Aorta (tissue), 5 donors: ENCODE data around the gene TTYH2. TPM values are rescaled to one million over a fixed set of nuclear protein-coding genes. Genes with fewer than 3 reads are reported as not detected.
A peak's percentile ranks its signal among the peaks of the same experiment; 100 is the strongest.

Experiments
- ATAC-seq: fragments of 200-7000 bp; cut with Tn5 transposase; one replicate; pipeline ENCODE4 v1.9.1; 2022; ENCODE audit warnings: moderate library complexity; ENCODE audit not compliant: low FRiP score
- DNase-seq, 2 donors: peaks; one replicate each; pipeline ENCODE4 v3.0.0-alpha.2; 2020
- H3K27ac ChIP-seq, 2 donors: one replicate each; pipeline ENCODE4 v1.5.1; 2013; ENCODE audit warnings: low read length in 2 of 2, mild to moderate bottlenecking in 2 of 2, moderate library complexity in 2 of 2, control low read depth in 1 of 2, inconsistent platforms in 1 of 2, low read depth in 1 of 2
- H3K27me3 ChIP-seq, 2 donors: one replicate each; pipeline ENCODE4 v1.6.1; 2013; ENCODE audit warnings: control low read depth in 1 of 2, low read length in 1 of 2, mild to moderate bottlenecking in 1 of 2, moderate library complexity in 1 of 2; ENCODE audit not compliant: insufficient read depth in 2 of 2, control insufficient read depth in 1 of 2
- H3K36me3 ChIP-seq, 2 donors: one replicate each; pipeline ENCODE4 v1.6.1; 2013; ENCODE audit warnings: control low read depth in 1 of 2, low read length in 1 of 2, mild to moderate bottlenecking in 1 of 2; ENCODE audit not compliant: insufficient read depth in 2 of 2, control insufficient read depth in 1 of 2
- H3K4me1 ChIP-seq, 2 donors: one replicate each; pipeline ENCODE4 v1.6.1; 2013; ENCODE audit warnings: low read length in 2 of 2, control low read depth in 1 of 2, mild to moderate bottlenecking in 1 of 2, moderate library complexity in 1 of 2; ENCODE audit not compliant: insufficient read depth in 2 of 2, control insufficient read depth in 1 of 2
- H3K4me3 ChIP-seq, 2 donors: one replicate each; pipeline ENCODE4 v1.5.1; 2013; ENCODE audit warnings: low read length in 2 of 2, control low read depth in 1 of 2, mild to moderate bottlenecking in 1 of 2
- H3K9me3 ChIP-seq: one replicate; pipeline ENCODE4 v1.6.1; 2013; ENCODE audit warnings: mild to moderate bottlenecking, low read length; ENCODE audit not compliant: control insufficient read depth
- WGBS, 2 donors: extraction: QIAGEN DNeasy Blood & Tissue Kit; methylation state at CpG; one replicate each; pipeline ENCODE4 v1.1.7; 2013; 5-methylcytosine and 5-hydroxymethylcytosine counted together
- intact Hi-C, 2 donors: fragments of 100-400 bp; cut with DNase I; formaldehyde crosslinking; loops; one replicate each; pipeline versions ENCODE4 v1.14.2 to v1.15.0; 2022
- polyA plus RNA-seq, 2 donors: library from polyadenylated mRNA; stranded (reverse); fragments of 200-250 nt; gene quantifications; one replicate each; pipeline ENCODE4 v1.2.3, GENCODE V29; 2013
- total RNA-seq, 2 donors: library from RNA; stranded (reverse); fragmentation: NEBNext Ultra II Directional; extraction: Animal tissue kit (Norgen Biotek cat#: 25700); gene quantifications; one replicate each; pipeline ENCODE4 v1.2.1, GENCODE V29; 2021
- donor health status: healthy with polysubstance abuse.
- donor health status: Bipolar disorder and iron deficiency.
- donor health status: DM: no; HTN: no; CAD: no.
- donor health status: DM: no; HTN: no; CAD: no.
- donor health status: DM: yes; HTN: yes; CAD: no.

Gene TTYH2
- total and polyA plus RNA-seq, 4 donors: 3.1 to 13.0 (median 4.4) TPM

- Histone ChIP-seq H3K36me3 (peaks cover 0 to 2% of the 10 kb centered on the region in 2 donors), H3K4me3 (no peak overlapping the region), H3K9me3 (no peaks in the 10 kb centered on the region), H3K4me1 (no peaks in the 10 kb centered on the region), H3K27ac (no peak overlapping the region), H3K27me3 (no peaks in the 10 kb centered on the region)
- WGBS, 2 donors: 89 to 92% methylated on average over 8 of the region's 8 CpGs
- intact Hi-C loops: no loop called here
- no peak for ATAC-seq
- DNase-seq: no peak
Observed at GRCh38 chr17:74233937-74234336, 20.6 kb downstream of the TTYH2 start.

DNA sequence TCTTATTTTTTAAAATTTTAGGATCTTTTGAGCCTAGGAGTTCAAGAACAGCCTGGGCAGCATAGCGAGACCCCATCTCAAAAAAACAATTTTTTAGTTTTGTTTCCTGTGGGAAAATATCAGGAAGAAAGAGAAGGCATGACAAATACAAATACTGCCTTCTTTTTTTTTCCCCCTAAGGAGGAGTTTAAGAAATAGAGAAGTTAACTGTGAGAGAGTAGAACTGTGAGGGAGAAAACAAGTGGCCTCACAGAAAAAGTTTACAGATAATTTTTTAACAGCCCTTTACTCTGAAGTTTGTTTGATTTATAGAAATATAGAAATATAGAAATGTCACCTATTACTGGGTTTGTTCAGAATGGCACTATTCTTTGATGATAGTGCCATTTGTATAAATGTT is 21.1 kb downstream of the TTYH2 start:
- Histone ChIP-seq H3K9me3 (no peaks in the 10 kb centered on the region), H3K4me1 (no peaks in the 10 kb centered on the region), H3K36me3 (peaks cover 0 to 2% of the 10 kb centered on the region in 2 donors), H3K27me3 (no peaks in the 10 kb centered on the region), H3K4me3 (no peak overlapping the region), H3K27ac (no peak overlapping the region)
- WGBS, 2 donors: 86 to 97% methylated on average over 1 of the region's 1 CpG
- DNase-seq (no peak), ATAC-seq (no peak)
- intact Hi-C loops: no loop called here

DNA sequence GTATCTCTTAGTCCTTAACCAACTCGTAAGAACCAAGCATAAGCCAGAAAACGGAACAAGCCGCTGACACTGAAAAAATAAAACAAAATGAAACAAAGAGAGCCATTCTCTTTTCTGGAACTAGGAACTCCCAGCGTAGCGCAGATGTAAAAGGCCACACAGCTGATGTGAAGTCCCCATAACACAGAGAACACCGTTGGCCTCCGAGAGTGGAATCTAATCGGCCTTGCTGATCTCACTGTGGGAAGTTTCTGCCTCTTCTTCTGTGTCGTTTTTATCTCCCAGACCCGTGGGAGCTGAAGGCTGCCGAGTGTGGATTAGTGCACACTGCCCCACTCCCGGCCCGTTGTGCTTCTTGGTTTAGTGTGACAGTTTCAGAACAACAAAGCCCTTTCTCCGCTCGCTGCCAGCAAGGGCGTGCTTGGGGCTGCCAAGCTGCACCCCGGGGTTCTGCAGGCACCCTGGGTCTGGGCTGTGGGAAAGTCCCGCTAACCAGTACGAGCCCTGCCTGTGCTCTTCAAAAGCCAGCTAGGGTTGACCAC is 21.7 kb downstream of the TTYH2 start:
- Histone ChIP-seq H3K4me3 (no peak overlapping the region), H3K9me3 (no peaks in the 10 kb centered on the region), H3K27ac (no peak overlapping the region), H3K27me3 (no peaks in the 10 kb centered on the region), H3K36me3 (peaks cover 0 to 2% of the 10 kb centered on the region in 2 donors), H3K4me1 (no peaks in the 10 kb centered on the region)
- intact Hi-C loops: no loop called here
- ATAC-seq: no peak
- WGBS, 2 donors: 59 to 67% methylated on average over 19 of the region's 19 CpGs
- DNase-seq: no peak

DNA sequence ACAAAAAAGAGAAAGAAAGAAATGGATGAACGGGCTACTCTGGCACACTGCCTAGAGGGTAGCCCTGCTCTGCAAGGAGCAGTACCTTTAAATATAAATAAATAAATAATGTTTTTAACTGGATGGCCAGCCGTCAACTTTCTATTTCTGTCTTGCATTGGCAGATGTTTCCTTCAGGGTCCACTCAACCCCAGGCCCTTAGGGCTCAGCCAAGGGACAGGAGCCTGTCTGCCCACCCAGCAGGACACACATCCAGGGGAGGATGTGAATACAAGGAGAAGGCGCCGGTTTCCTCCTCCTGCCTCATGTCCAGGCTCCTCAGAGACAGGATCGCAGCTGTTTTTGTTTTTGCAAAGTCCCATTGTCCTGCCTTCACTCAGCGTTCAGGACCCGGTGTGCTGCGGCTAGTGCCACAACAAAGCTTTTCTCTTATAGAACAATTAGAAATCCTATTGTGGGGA is 22.6 kb downstream of the TTYH2 start:
- Histone ChIP-seq H3K9me3 (no peaks in the 10 kb centered on the region), H3K4me3 (no peak overlapping the region), H3K36me3 (peaks cover 0 to under 1% of the 10 kb centered on the region in 2 donors), H3K4me1 (no peaks in the 10 kb centered on the region), H3K27me3 (no peaks in the 10 kb centered on the region), H3K27ac (no peak overlapping the region)
- intact Hi-C loops: no loop called here
- WGBS, 2 donors: 64 to 72% methylated on average over 8 of the region's 8 CpGs
- DNase-seq (no peak), ATAC-seq (no peak)

GRCh38 chr17:74237321-74237720 is 23.9 kb downstream of the TTYH2 start:
- Histone ChIP-seq H3K9me3 (no peaks in the 10 kb centered on the region), H3K4me1 (no peaks in the 10 kb centered on the region), H3K27ac (no peak overlapping the region), H3K27me3 (no peaks in the 10 kb centered on the region), H3K4me3 (no peak overlapping the region), H3K36me3 (no peaks in the 10 kb centered on the region)
- WGBS, 2 donors: 88 to 89% methylated on average over 12 of the region's 12 CpGs
- DNase-seq (no peak), ATAC-seq (no peak)
- intact Hi-C loops: no loop called here

- H3K27me3 ChIP-seq: no peaks in the 10 kb centered on the region
- intact Hi-C loops: no loop called here
- 78% methylated on average over 10 of the region's 10 CpGs for WGBS, 2 donors
- peak; percentile 12 for ATAC-seq
- H3K4me1 ChIP-seq: no peaks in the 10 kb centered on the region
- no peak overlapping the region for H3K27ac ChIP-seq
- DNase-seq: peak in 1 of 2 donors; percentile 87
- no peaks in the 10 kb centered on the region for H3K36me3 ChIP-seq
- no peaks in the 10 kb centered on the region for H3K9me3 ChIP-seq
- no peak overlapping the region for H3K4me3 ChIP-seq
Observed at GRCh38 chr17:74239172-74239571, 25.8 kb downstream of the TTYH2 start.

GRCh38 chr17:74240618-74241205 is 27.3 kb downstream of the TTYH2 start:
- H3K27ac ChIP-seq: no peak overlapping the region
- DNase-seq: no peak
- no peaks in the 10 kb centered on the region for H3K4me1 ChIP-seq
- 50 to 58% methylated on average over 11 of the region's 11 CpGs for WGBS, 2 donors
- intact Hi-C loops: no loop called here
- H3K27me3 ChIP-seq: no peaks in the 10 kb centered on the region
- H3K9me3 ChIP-seq: no peaks in the 10 kb centered on the region
- H3K4me3 ChIP-seq: no peak overlapping the region
- no peaks in the 10 kb centered on the region for H3K36me3 ChIP-seq
- ATAC-seq: peak; percentile 50

GRCh38 chr17:74241431-74241830 is 28.1 kb downstream of the TTYH2 start:
- peak in 1 of 2 donors; percentile 79 for DNase-seq
- Histone ChIP-seq H3K9me3 (no peaks in the 10 kb centered on the region), H3K4me3 (no peak overlapping the region), H3K27me3 (no peaks in the 10 kb centered on the region), H3K27ac (no peak overlapping the region), H3K4me1 (no peaks in the 10 kb centered on the region), H3K36me3 (no peaks in the 10 kb centered on the region)
- no peak for ATAC-seq
- intact Hi-C loops: no loop called here
- WGBS, 2 donors: 41 to 44% methylated on average over 10 of the region's 10 CpGs

DNA sequence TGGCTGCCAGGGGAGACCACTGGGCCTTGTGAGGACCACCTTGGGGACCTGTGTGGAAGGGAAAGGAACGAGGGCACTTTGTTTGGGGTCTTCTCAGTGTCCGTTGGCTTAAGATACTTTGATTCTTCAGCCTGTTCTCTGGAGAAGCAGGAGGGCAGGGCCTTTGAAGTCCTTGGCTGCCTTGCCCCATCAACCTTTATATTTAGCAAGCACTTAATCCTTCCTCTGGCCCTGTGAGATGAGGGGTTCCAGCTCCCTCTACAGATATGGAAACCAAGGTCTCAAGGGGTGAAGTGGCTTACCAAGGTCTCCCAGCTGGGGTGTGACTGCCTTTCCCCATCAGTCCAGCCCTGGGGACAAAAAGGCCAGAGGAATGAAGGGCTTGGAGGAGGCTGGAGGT is 28.5 kb downstream of the TTYH2 start:
- no peak overlapping the region for H3K4me3 ChIP-seq
- intact Hi-C loops: no loop called here
- ATAC-seq (no peak), DNase-seq (no peak)
- H3K4me1 ChIP-seq: no peaks in the 10 kb centered on the region
- H3K36me3 ChIP-seq: no peaks in the 10 kb centered on the region
- WGBS, 2 donors: 76 to 91% methylated on average over 2 of the region's 2 CpGs
- no peaks in the 10 kb centered on the region for H3K9me3 ChIP-seq
- H3K27ac ChIP-seq: no peak overlapping the region
- H3K27me3 ChIP-seq: no peaks in the 10 kb centered on the region
